Stomach (tissue), 9 donors: ENCODE results near the gene TAS2R39. TPM values are rescaled to one million over a fixed set of nuclear protein-coding genes. Genes with fewer than 3 reads are reported as not detected.

Experiments
- DNase-seq, 2 donors: peaks; one replicate each; pipeline versions ENCODE4 v3.0.0 to v3.0.0-alpha.2; 2013 to 2019
- H3K27ac ChIP-seq, 5 donors: fragments of 200-600 bp in 4 of 5; sonication (generic) in 4 of 5; one replicate each; pipeline ENCODE4 v1.5.1; 2013 to 2019; ENCODE audit warnings: mild to moderate bottlenecking in 1 of 5, moderate library complexity in 1 of 5
- H3K27me3 ChIP-seq, 3 donors: fragments of 200-600 bp; sonication (generic); one replicate each; pipeline ENCODE4 v1.5.1; 2017 to 2019; ENCODE audit warnings: mixed run types in 1 of 3
- H3K36me3 ChIP-seq, 4 donors: fragments of 200-600 bp; sonication (generic); 1 replicate in 3 of 4; 2 replicates in 1 of 4; pipeline ENCODE4 v1.5.1; 2016 to 2019
- H3K4me1 ChIP-seq, 4 donors: fragments of 200-600 bp; sonication (generic); one replicate each; pipeline ENCODE4 v1.5.1; 2016 to 2019
- H3K4me3 ChIP-seq, 4 donors: fragments of 200-600 bp; sonication (generic) in 3 of 4; one replicate each; pipeline ENCODE4 v1.5.1; 2016 to 2019; ENCODE audit warnings: mild to moderate bottlenecking in 1 of 4
- H3K9me3 ChIP-seq, 4 donors: fragments of 200-600 bp; sonication (generic); one replicate each; pipeline ENCODE4 v1.5.1; 2016 to 2019
- CTCF ChIP-seq, 7 experiments: fragments of 450-650 bp in 4 of 7; fragments of 200-600 bp in 3 of 7; sonication (generic) in 3 of 7; IDR thresholded peaks; one replicate each; pipeline ENCODE4 v1.5.1; 2016 to 2019; ENCODE audit warnings: antibody characterized with exemption in 7 of 7, control low read depth in 2 of 7, mild to moderate bottlenecking in 1 of 7
- EP300 ChIP-seq: sonication (generic); formaldehyde crosslinking; IDR thresholded peaks from one replicate; pipeline ENCODE4 v1.6.1; 2017; ENCODE audit warnings: antibody characterized with exemption
- POLR2A ChIP-seq, 4 donors: fragments of 450-650 bp; IDR thresholded peaks; one replicate each; pipeline ENCODE4 v1.6.1; 2016; ENCODE audit warnings: antibody characterized with exemption in 4 of 4, control low read depth in 2 of 4, mild to moderate bottlenecking in 1 of 4, moderate library complexity in 1 of 4
- POLR2AphosphoS5 ChIP-seq, 3 donors: sonication (generic); formaldehyde crosslinking; IDR thresholded peaks; one replicate each; pipeline ENCODE4 v1.6.1; 2016; ENCODE audit warnings: antibody characterized with exemption in 3 of 3
- WGBS, 5 donors: extraction: QIAGEN DNeasy Blood & Tissue Kit in 3 of 5; methylation state at CpG; one replicate each; pipeline versions ENCODE4 v1.1.5 to v1.1.7; 2013 to 2018; 5-methylcytosine and 5-hydroxymethylcytosine counted together
- intact Hi-C: fragments of 100-400 bp; cut with DNase I; formaldehyde crosslinking; loops from one replicate; pipeline ENCODE4 v1.15.1; 2023; ENCODE audit warnings: low total_unique reads
- polyA plus RNA-seq, 3 donors: library from polyadenylated mRNA; stranded (reverse); fragments of 200-250 nt; gene quantifications; one replicate each; pipeline ENCODE4 v1.2.3, GENCODE V29; 2013
- total RNA-seq, 5 donors: library from RNA; depleted of rRNA; stranded (reverse); fragments of >200 nt; gene quantifications; one replicate each; pipeline versions ENCODE4 v1.1.0 to v1.2.3, GENCODE V29; 2014 to 2016
- donor health status: healthy with polysubstance abuse.
- donor health status: Bipolar disorder and iron deficiency.
- donor health status: healthy.

The TAS2R39 gene
- total and polyA plus RNA-seq, 8 donors: not detected

DNA sequence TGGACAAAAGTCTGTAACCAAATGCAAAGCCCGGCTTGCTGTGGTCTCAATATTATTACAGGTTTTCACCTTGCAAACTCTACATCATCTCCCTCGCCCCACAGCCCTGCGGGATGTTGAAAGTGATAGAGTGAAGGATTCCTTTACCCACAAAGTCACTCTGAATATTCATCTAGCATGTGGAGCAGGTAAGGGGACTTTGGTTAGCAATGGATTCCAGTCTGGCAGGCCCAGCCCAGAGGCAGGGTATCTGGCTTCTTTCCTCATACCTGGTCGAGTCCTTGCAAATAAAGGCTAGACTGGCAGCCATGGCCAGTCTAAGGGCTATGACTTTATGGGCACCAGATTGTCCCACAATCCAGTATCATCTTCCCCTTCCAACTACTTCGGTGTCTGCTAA lies 41.8 kb downstream of the TAS2R39 start:
- no peak for DNase-seq
- TF ChIP-seq CTCF (IDR thresholded peaks at IDR 0.05) (no peak), POLR2AphosphoS5 (IDR thresholded peaks at IDR 0.05) (no peak), EP300 (no peak), POLR2A (IDR thresholded peaks at IDR 0.05) (no peak)

GRCh38 chr7:143227806-143228205 lies 44.6 kb downstream of the TAS2R39 start:
- WGBS, 5 donors: 18 to 42% (median 32%) methylated on average over 1 of the region's 1 CpG
- intact Hi-C loops: no loop called here
- no peak for DNase-seq

More for the DNA sequence above, 41.8 kb downstream of the TAS2R39 start:
- H3K27me3 ChIP-seq: no peaks in the 10 kb centered on the region
- H3K4me1 ChIP-seq: peaks cover 0 to 7% (median 0%) of the 10 kb centered on the region in 4 donors
- WGBS, 5 donors: 78 to 90% (median 84%) methylated on average over 5 of the region's 5 CpGs
- no peaks in the 10 kb centered on the region for H3K9me3 ChIP-seq
- H3K36me3 ChIP-seq: no peaks in the 10 kb centered on the region
- H3K27ac ChIP-seq: no peak overlapping the region
- no peak overlapping the region for H3K4me3 ChIP-seq
- intact Hi-C loops: no loop called here

DNA sequence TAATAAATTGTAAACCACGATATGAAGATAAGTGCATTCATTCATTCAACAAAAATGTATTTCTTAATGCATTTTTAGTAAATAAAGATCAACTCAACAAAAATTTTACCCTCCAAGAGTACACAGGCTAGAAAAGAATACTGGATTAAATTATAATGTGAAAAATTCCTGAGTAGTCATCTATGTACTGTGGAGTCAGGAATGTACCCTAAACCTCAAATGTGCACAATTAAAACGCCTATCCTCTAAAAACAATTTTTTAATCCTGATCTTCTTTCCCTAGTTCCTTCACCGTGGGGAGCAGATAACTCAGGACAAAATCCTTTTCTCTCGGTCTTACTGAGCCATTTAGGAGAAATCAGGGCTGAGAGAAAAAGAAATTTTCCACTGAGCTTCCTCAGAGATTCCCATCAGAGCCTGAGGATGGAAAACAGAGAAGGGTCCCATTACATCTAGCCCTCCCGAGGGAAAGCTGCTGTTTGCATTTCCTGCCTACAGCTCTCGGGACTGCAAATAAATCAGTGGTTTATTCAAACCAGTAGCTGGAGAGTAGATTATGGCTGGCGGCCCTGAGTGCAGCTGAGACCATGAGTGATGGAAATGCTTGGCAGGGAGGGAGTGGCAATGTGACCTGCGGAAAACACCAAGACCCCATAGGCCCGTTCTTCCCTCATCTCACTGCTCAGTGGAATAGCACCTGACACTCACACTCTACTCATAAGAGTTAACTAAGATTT lies 46.0 kb downstream of the TAS2R39 start:
- Histone ChIP-seq H3K27ac (no peak overlapping the region), H3K4me3 (no peak overlapping the region), H3K27me3 (no peaks in the 10 kb centered on the region), H3K4me1 (peaks cover 0 to 7% (median 0%) of the 10 kb centered on the region in 4 donors), H3K9me3 (peaks cover 0 to 4% (median 0%) of the 10 kb centered on the region in 4 donors), H3K36me3 (no peaks in the 10 kb centered on the region)
- TF ChIP-seq CTCF (IDR thresholded peaks at IDR 0.05) (no peak), EP300 (no peak), POLR2AphosphoS5 (IDR thresholded peaks at IDR 0.05) (no peak), POLR2A (IDR thresholded peaks at IDR 0.05) (no peak)
- intact Hi-C loops: no loop called here
- 27 to 41% (median 30%) methylated on average over 9 of the region's 9 CpGs for WGBS, 5 donors
- peak in 1 of 2 donors; percentile 51 for DNase-seq

More at GRCh38 chr7:143227806-143228205, 44.6 kb downstream of the TAS2R39 start:
- TF ChIP-seq CTCF (IDR thresholded peaks at IDR 0.05): no peak
- TF ChIP-seq EP300: no peak
- TF ChIP-seq POLR2AphosphoS5 (IDR thresholded peaks at IDR 0.05): no peak
- TF ChIP-seq POLR2A (IDR thresholded peaks at IDR 0.05): no peak
- Histone ChIP-seq H3K36me3 (no peaks in the 10 kb centered on the region), H3K4me1 (peaks cover 0 to 7% (median 0%) of the 10 kb centered on the region in 4 donors), H3K4me3 (no peak overlapping the region), H3K27ac (no peak overlapping the region), H3K27me3 (no peaks in the 10 kb centered on the region), H3K9me3 (peaks cover 0 to under 1% (median 0%) of the 10 kb centered on the region in 4 donors)

DNA sequence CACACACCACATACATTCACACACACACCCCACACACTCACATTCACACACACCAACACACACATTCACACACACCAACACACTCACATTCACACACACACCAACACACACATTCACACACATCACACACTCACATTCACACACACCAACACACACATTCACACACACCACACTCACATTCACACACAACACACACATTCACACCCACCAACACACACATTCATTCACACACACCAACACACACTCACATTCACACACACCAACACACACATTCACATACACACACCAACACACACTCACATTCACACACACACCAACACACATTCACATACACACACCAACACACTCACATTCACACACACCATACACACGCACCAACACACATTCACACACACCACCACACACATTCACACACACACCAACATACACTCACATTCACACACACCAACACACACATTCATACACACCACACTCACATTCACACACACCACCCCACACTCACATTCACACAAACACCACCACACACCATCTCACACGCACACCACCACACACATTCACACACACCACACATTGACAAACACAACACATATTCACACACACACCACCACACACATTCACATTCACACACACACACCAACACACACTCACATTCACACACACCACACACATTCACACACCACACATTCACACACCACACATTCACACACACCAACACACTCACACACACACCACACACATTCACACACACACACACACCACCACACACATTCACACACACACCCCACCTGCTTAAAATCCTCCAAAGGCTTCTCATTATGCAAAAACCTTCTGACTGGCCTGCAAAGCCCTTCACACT lies 47.6 kb downstream of the TAS2R39 start:
- peak in 1 of 7 experiments; percentile 5 for TF ChIP-seq CTCF (IDR thresholded peaks at IDR 0.05)
- no peak for TF ChIP-seq EP300
- TF ChIP-seq POLR2AphosphoS5 (IDR thresholded peaks at IDR 0.05): no peak
- 92 to 99% (median 96%) methylated on average over 2 of the region's 2 CpGs for WGBS, 5 donors
- Histone ChIP-seq H3K9me3 (peaks cover 0 to 4% (median under 1%) of the 10 kb centered on the region in 4 donors), H3K4me3 (no peak overlapping the region), H3K36me3 (no peaks in the 10 kb centered on the region), H3K27ac (no peak overlapping the region), H3K4me1 (peaks cover 0 to 7% (median 0%) of the 10 kb centered on the region in 4 donors), H3K27me3 (no peaks in the 10 kb centered on the region)
- intact Hi-C loops: no loop called here
- no peak for DNase-seq
